ENCODE data around the gene ADGRG1. TPM values are rescaled to one million over a fixed set of nuclear protein-coding genes. Genes with fewer than 3 reads are reported as not detected.

The ADGRG1 gene
- polyA plus RNA-seq, 1 experiment, result 1.1 TPM

GRCh38 chr16:57651344-57652333 is 23.2 kb downstream of the ADGRG1 start:
- ChIA-PET POLR2A (no interaction called here), CTCF (interaction anchor here (1.5 to 3.2 kb wide), 2 partner anchors 13 to 75 kb away, joined by 4 to 19 read pairs; no protein-coding TSS in a partner anchor)
- Histone ChIP-seq H3K27me3 (ENCODE audit: control insufficient read depth, insufficient read depth, low read length) (no peaks in the 10 kb centered on the region), H3K36me3 (ENCODE audit: control insufficient read depth, insufficient read depth, low read length) (no peaks in the 10 kb centered on the region), H3K4me3 (ENCODE audit: low read depth, low read length) (no peak overlapping the region)
- no peak for DNase-seq (ENCODE audit: low read depth)
- TF ChIP-seq CTCF (IDR thresholded peaks at IDR 0.05; ENCODE audit: insufficient read depth, low read depth, low read length), result no peak

GRCh38 chr16:57652695-57653471 is 24.5 kb downstream of the ADGRG1 start:
- Histone ChIP-seq H3K27me3 (ENCODE audit: control insufficient read depth, insufficient read depth, low read length) (no peaks in the 10 kb centered on the region), H3K36me3 (ENCODE audit: control insufficient read depth, insufficient read depth, low read length) (no peaks in the 10 kb centered on the region), H3K4me3 (ENCODE audit: low read depth, low read length) (no peak overlapping the region)
- no peak for TF ChIP-seq CTCF (IDR thresholded peaks at IDR 0.05; ENCODE audit: insufficient read depth, low read depth, low read length)
- ChIA-PET POLR2A (no interaction called here), CTCF (interaction anchor here (0.7 to 3.2 kb wide), 3 partner anchors 12 to 77 kb away, joined by 3 to 19 read pairs (median 4); no protein-coding TSS in a partner anchor)
- DNase-seq (ENCODE audit: low read depth), result no peak

GRCh38 chr16:57653936-57654335 is 25.5 kb downstream of the ADGRG1 start:
- POLR2A ChIA-PET, result no interaction called here
- H3K27me3 ChIP-seq (ENCODE audit: control insufficient read depth, insufficient read depth, low read length), result no peaks in the 10 kb centered on the region
- CTCF ChIA-PET, result interaction anchor here (0.7 to 3.2 kb wide), 2 partner anchors 62 to 78 kb away, joined by 3 to 19 read pairs; no protein-coding TSS in a partner anchor
- no peak for DNase-seq (ENCODE audit: low read depth)
- no peaks in the 10 kb centered on the region for H3K36me3 ChIP-seq (ENCODE audit: control insufficient read depth, insufficient read depth, low read length)
- no peak for TF ChIP-seq CTCF (IDR thresholded peaks at IDR 0.05; ENCODE audit: insufficient read depth, low read depth, low read length)
- H3K4me3 ChIP-seq (ENCODE audit: low read depth, low read length), result no peak overlapping the region

- TF ChIP-seq CTCF (IDR thresholded peaks at IDR 0.05; ENCODE audit: insufficient read depth, low read depth, low read length), result no peak
- POLR2A ChIA-PET, result no interaction called here
- no peaks in the 10 kb centered on the region for H3K27me3 ChIP-seq (ENCODE audit: control insufficient read depth, insufficient read depth, low read length)
- CTCF ChIA-PET, result interaction anchor here (0.9 to 1.7 kb wide), 2 partner anchors 65 to 80 kb away, joined by 3 to 6 read pairs; no protein-coding TSS in a partner anchor
- DNase-seq (ENCODE audit: low read depth), result no peak
- no peak overlapping the region for H3K4me3 ChIP-seq (ENCODE audit: low read depth, low read length)
- no peaks in the 10 kb centered on the region for H3K36me3 ChIP-seq (ENCODE audit: control insufficient read depth, insufficient read depth, low read length)
Measured at GRCh38 chr16:57656342-57656955, 28.0 kb downstream of the ADGRG1 start.

Data from BJ (cell line).